ENCODE measurements around the gene LRRFIP1. TPM values are rescaled to one million over a fixed set of nuclear protein-coding genes. Genes with fewer than 3 reads are reported as not detected.

The LRRFIP1 gene
- total and polyA plus RNA-seq, 7 donors, result 42.3 to 108 (median 91.9) TPM

- DNase-seq, result no peak
- H3K4me3 ChIP-seq, result no peak overlapping the region
- TF ChIP-seq CTCF (IDR thresholded peaks at IDR 0.05), result no peak
- WGBS, 3 donors, result 91 to 95% (median 94%) methylated on average over 8 of the region's 8 CpGs
- no peaks in the 10 kb centered on the region for H3K9me3 ChIP-seq
- H3K27ac ChIP-seq, result peak overlapping the region; percentile 53
- peaks cover 49% of the 10 kb centered on the region for H3K4me1 ChIP-seq
- no peak for ATAC-seq
- intact Hi-C loops (cut with DNase I), result no loop called here
- H3K27me3 ChIP-seq (ENCODE audit: insufficient read depth in 3 of 3, low read length in 2 of 3), result no peaks in the 10 kb centered on the region
- H3K36me3 ChIP-seq (ENCODE audit: insufficient read depth in 1 of 2, low read depth in 1 of 2), result no peaks in the 10 kb centered on the region
These were observed 53.5 kb downstream of the LRRFIP1 start for GRCh38 chr2:237680702-237681478.

- Histone ChIP-seq H3K4me1 (peaks cover 44% of the 10 kb centered on the region), H3K9me3 (no peaks in the 10 kb centered on the region), H3K27me3 (ENCODE audit: insufficient read depth in 3 of 3, low read length in 2 of 3) (no peaks in the 10 kb centered on the region), H3K27ac (peak overlapping the region; percentile 86), H3K4me3 (no peak overlapping the region), H3K36me3 (ENCODE audit: insufficient read depth in 1 of 2, low read depth in 1 of 2) (no peaks in the 10 kb centered on the region)
- intact Hi-C loops (cut with DNase I), result no loop called here
- 22 to 46% (median 29%) methylated on average over 7 of the region's 7 CpGs for WGBS, 3 donors
- ATAC-seq (peak in 1 of 4 donors; percentile 34), DNase-seq (no peak)
- no peak for TF ChIP-seq CTCF (IDR thresholded peaks at IDR 0.05)
These were observed 54.8 kb downstream of the LRRFIP1 start for GRCh38 chr2:237682151-237682550.

GRCh38 chr2:237682856-237683670 lies 55.7 kb downstream of the LRRFIP1 start:
- intact Hi-C loops (cut with DNase I), result no loop called here

GRCh38 chr2:237685408-237685807 lies 58.0 kb downstream of the LRRFIP1 start:
- DNase-seq (no peak), ATAC-seq (no peak)
- H3K27me3 ChIP-seq (ENCODE audit: insufficient read depth in 3 of 3, low read length in 2 of 3), result no peaks in the 10 kb centered on the region
- H3K4me1 ChIP-seq, result peaks cover 50% of the 10 kb centered on the region
- no peak overlapping the region for H3K4me3 ChIP-seq
- H3K27ac ChIP-seq, result peak overlapping the region; percentile 86
- intact Hi-C loops (cut with DNase I), result no loop called here
- peak; percentile 24 for TF ChIP-seq CTCF (IDR thresholded peaks at IDR 0.05)
- no peaks in the 10 kb centered on the region for H3K36me3 ChIP-seq (ENCODE audit: insufficient read depth in 1 of 2, low read depth in 1 of 2)
- WGBS, 3 donors, result 73 to 78% (median 75%) methylated on average over 5 of the region's 5 CpGs
- H3K9me3 ChIP-seq, result no peaks in the 10 kb centered on the region

More at GRCh38 chr2:237682856-237683670, 55.7 kb downstream of the LRRFIP1 start:
- peak; percentile 55 to 69 (median 64) for ATAC-seq
- DNase-seq, result no peak
- Histone ChIP-seq H3K27ac (peak overlapping the region; percentile 86), H3K36me3 (ENCODE audit: insufficient read depth in 1 of 2, low read depth in 1 of 2) (no peaks in the 10 kb centered on the region), H3K27me3 (ENCODE audit: insufficient read depth in 3 of 3, low read length in 2 of 3) (no peaks in the 10 kb centered on the region), H3K9me3 (no peaks in the 10 kb centered on the region), H3K4me3 (peak overlapping the region; percentile 33), H3K4me1 (peaks cover 42% of the 10 kb centered on the region)
- no peak for TF ChIP-seq CTCF (IDR thresholded peaks at IDR 0.05)
- WGBS, 3 donors, result 30 to 45% (median 40%) methylated on average over 18 of the region's 18 CpGs

Data from psoas muscle (tissue), 8 donors.